Fibroblast of lung (primary cell): Measurements from ENCODE around the gene ATP8A2. TPM values are rescaled to one million over a fixed set of nuclear protein-coding genes. Genes with fewer than 3 reads are reported as not detected.

Source experiments
- DNase-seq, 2 donors: peaks; one replicate each; pipeline versions ENCODE4 v3.0.0 to v3.0.0-alpha.2; 2010; ENCODE audit warnings: low read depth in 2 of 2
- H2AFZ ChIP-seq: 2 replicates; pipeline ENCODE4 v1.5.1; 2012; ENCODE audit warnings: low read length, control low read depth, inconsistent platforms
- H3K27ac ChIP-seq: 2 replicates; pipeline ENCODE4 v1.5.1; 2011; ENCODE audit warnings: low read length, control low read depth; ENCODE audit not compliant: insufficient read depth
- H3K27me3 ChIP-seq: 2 replicates; pipeline ENCODE4 v1.5.1; 2011; ENCODE audit warnings: mild to moderate bottlenecking, low read length; ENCODE audit not compliant: control insufficient read depth, insufficient read depth
- H3K36me3 ChIP-seq: 2 replicates; pipeline ENCODE4 v1.5.1; 2011; ENCODE audit warnings: low read length; ENCODE audit not compliant: control insufficient read depth, insufficient read depth
- H3K4me1 ChIP-seq: 2 replicates; pipeline ENCODE4 v1.5.1; 2011; ENCODE audit warnings: low read length; ENCODE audit not compliant: control insufficient read depth, insufficient read depth; ENCODE audit errors: extremely low read depth
- H3K4me2 ChIP-seq: 2 replicates; pipeline ENCODE4 v1.5.1; 2011; ENCODE audit warnings: low read length, control low read depth; ENCODE audit not compliant: insufficient read depth; ENCODE audit errors: extremely low read depth
- H3K4me3 ChIP-seq, 4 experiments: fragments of 200-600 bp in 1 of 4; sonication (generic) in 1 of 4; replicated peaks in 1 of 4; 2 replicates each; pipeline ENCODE4 v1.5.1; 2011 to 2016; ENCODE audit warnings: low read length in 4 of 4, low read depth in 3 of 4, mild to moderate bottlenecking in 3 of 4, control low read depth in 2 of 4, inconsistent platforms in 1 of 4, mixed read lengths in 1 of 4; ENCODE audit not compliant: insufficient read depth in 1 of 4; ENCODE audit errors: control extremely low read depth in 1 of 4
- H3K79me2 ChIP-seq: 2 replicates; pipeline ENCODE4 v1.5.1; 2012; ENCODE audit warnings: mild to moderate bottlenecking, low read length, inconsistent platforms; ENCODE audit not compliant: control insufficient read depth, insufficient read depth
- H3K9ac ChIP-seq: 2 replicates; pipeline ENCODE4 v1.5.1; 2011; ENCODE audit warnings: mild to moderate bottlenecking, low read length, control low read depth; ENCODE audit not compliant: insufficient read depth
- H3K9me3 ChIP-seq: 2 replicates; pipeline ENCODE4 v1.5.1; 2012; ENCODE audit warnings: low read depth, low read length; ENCODE audit not compliant: control insufficient read depth, insufficient read depth
- H4K20me1 ChIP-seq: 2 replicates; pipeline ENCODE4 v1.5.1; 2011; ENCODE audit warnings: low read length; ENCODE audit not compliant: control insufficient read depth, insufficient read depth; ENCODE audit errors: extremely low read depth
- CTCF ChIP-seq, 2 donors: IDR thresholded peaks in 1 of 2; conservative IDR thresholded peaks in 1 of 2; 1 replicate in 1 of 2; 2 replicates in 1 of 2; pipeline ENCODE4 v1.5.1; 2011 to 2012; ENCODE audit warnings: low read length in 2 of 2, control low read depth in 1 of 2, inconsistent platforms in 1 of 2, low read depth in 1 of 2, mild to moderate bottlenecking in 1 of 2
- EZH2 ChIP-seq: IDR thresholded peaks from 2 replicates; pipeline ENCODE4 v1.5.1; 2012; ENCODE audit warnings: low read length, control low read depth, mild to moderate bottlenecking; ENCODE audit errors: missing control alignments
- polyA plus RNA-seq, 2 donors: library from polyadenylated mRNA; depleted of rRNA in 1 of 2; stranded (reverse) in 1 of 2; unstranded in 1 of 2; fragments of >200 nt; gene quantifications; 2 replicates each; pipeline ENCODE4 v1.2.1, GENCODE V29; 2011 to 2012; ENCODE audit warnings: missing spikeins in 1 of 2
- total RNA-seq: library from RNA; depleted of rRNA; stranded (reverse); fragments of >200 nt; gene quantifications from 2 replicates; pipeline ENCODE4 v1.2.1, GENCODE V29; 2014

ATP8A2 gene
- total and polyA plus RNA-seq, 2 donors (not counting 1 experiment from before 2014, with no cell fraction given): under 0.01 to 0.01 TPM

- no peak for TF ChIP-seq EZH2
- no peak for TF ChIP-seq CTCF (conservative IDR thresholded peaks at IDR 0.05 in 1 of 2, IDR thresholded peaks at IDR 0.05 in 1 of 2; ENCODE audit: low read depth in 1 of 2, low read length in 2 of 2)
- H3K27me3 ChIP-seq: no peaks in the 10 kb centered on the region
- H3K4me2 ChIP-seq: no peak overlapping the region
- no peak overlapping the region for H3K27ac ChIP-seq
- DNase-seq: peak in 1 of 2 donors; percentile 66
- no peak overlapping the region for H3K9ac ChIP-seq
- no peaks in the 10 kb centered on the region for H3K79me2 ChIP-seq
- no peak overlapping the region for H2AFZ ChIP-seq
- H4K20me1 ChIP-seq: no peaks in the 10 kb centered on the region
- no peaks in the 10 kb centered on the region for H3K4me1 ChIP-seq
- no peaks in the 10 kb centered on the region for H3K36me3 ChIP-seq
- no peak overlapping the region for H3K4me3 ChIP-seq
- H3K9me3 ChIP-seq: no peaks in the 10 kb centered on the region
These were observed 557.2 kb downstream of the ATP8A2 start for GRCh38 chr13:25928941-25929505.

- no peaks in the 10 kb centered on the region for H3K9me3 ChIP-seq
- H3K36me3 ChIP-seq: no peaks in the 10 kb centered on the region
- no peak overlapping the region for H3K9ac ChIP-seq
- DNase-seq: no peak
- H2AFZ ChIP-seq: no peak overlapping the region
- no peak for TF ChIP-seq EZH2
- no peak for TF ChIP-seq CTCF (conservative IDR thresholded peaks at IDR 0.05 in 1 of 2, IDR thresholded peaks at IDR 0.05 in 1 of 2; ENCODE audit: low read depth in 1 of 2, low read length in 2 of 2)
- no peaks in the 10 kb centered on the region for H3K79me2 ChIP-seq
- H3K4me1 ChIP-seq: no peaks in the 10 kb centered on the region
- H3K27me3 ChIP-seq: no peaks in the 10 kb centered on the region
- no peak overlapping the region for H3K4me3 ChIP-seq
- H3K27ac ChIP-seq: no peak overlapping the region
- H4K20me1 ChIP-seq: no peaks in the 10 kb centered on the region
- no peak overlapping the region for H3K4me2 ChIP-seq
These were observed 558.0 kb downstream of the ATP8A2 start for GRCh38 chr13:25929816-25930215.

- no peak for DNase-seq
- no peak overlapping the region for H3K9ac ChIP-seq
- no peaks in the 10 kb centered on the region for H3K79me2 ChIP-seq
- H3K27ac ChIP-seq: no peak overlapping the region
- H3K4me2 ChIP-seq: no peak overlapping the region
- no peaks in the 10 kb centered on the region for H3K4me1 ChIP-seq
- TF ChIP-seq EZH2: no peak
- TF ChIP-seq CTCF (conservative IDR thresholded peaks at IDR 0.05 in 1 of 2, IDR thresholded peaks at IDR 0.05 in 1 of 2; ENCODE audit: low read depth in 1 of 2, low read length in 2 of 2): no peak
- H3K4me3 ChIP-seq: no peak overlapping the region
- no peaks in the 10 kb centered on the region for H3K36me3 ChIP-seq
- H3K9me3 ChIP-seq: no peaks in the 10 kb centered on the region
- H3K27me3 ChIP-seq: no peaks in the 10 kb centered on the region
- no peaks in the 10 kb centered on the region for H4K20me1 ChIP-seq
- H2AFZ ChIP-seq: no peak overlapping the region
These were observed 558.9 kb downstream of the ATP8A2 start for GRCh38 chr13:25930653-25931052.
